HEK293 (cell line): ENCODE data around the gene NELFB.

Source experiments
- BCL11B ChIP-seq: fragments of 450-650 bp; formaldehyde crosslinking; IDR thresholded peaks from 2 replicates; pipeline ENCODE4 v1.5.1; 2016; ENCODE audit warnings: low read depth, missing biosample characterization, missing genetic modification characterization
- FEZF1 ChIP-seq: fragments of 450-650 bp; formaldehyde crosslinking; IDR thresholded peaks from 2 replicates; pipeline ENCODE4 v1.5.1; 2016; ENCODE audit warnings: missing biosample characterization, missing genetic modification characterization
- YY1 ChIP-seq: fragments of 450-650 bp; formaldehyde crosslinking; IDR thresholded peaks from 2 replicates; pipeline ENCODE4 v1.5.1; 2018; ENCODE audit warnings: missing biosample characterization, missing genetic modification characterization
- ZNF211 ChIP-seq: fragments of 450-650 bp; formaldehyde crosslinking; IDR thresholded peaks from 2 replicates; pipeline ENCODE4 v1.5.1; 2016; ENCODE audit warnings: low read depth, missing biosample characterization, missing genetic modification characterization
- ZNF274 ChIP-seq, 2 experiments: fragments of 200-500 bp in 1 of 2; fragments of 450-650 bp in 1 of 2; sonication (Bioruptor generic) in 1 of 2; formaldehyde crosslinking in 1 of 2; IDR thresholded peaks; 2 replicates each; pipeline versions ENCODE4 v1.5.1 to v1.6.1; 2014 to 2016; ENCODE audit warnings: borderline replicate concordance in 1 of 2, inconsistent platforms in 1 of 2, low read length in 1 of 2, missing biosample characterization in 1 of 2, missing genetic modification characterization in 1 of 2
- ZNF843 ChIP-seq: fragments of 450-650 bp; formaldehyde crosslinking; IDR thresholded peaks from 2 replicates; pipeline ENCODE4 v1.5.1; 2016; ENCODE audit warnings: missing biosample characterization, missing genetic modification characterization

DNA sequence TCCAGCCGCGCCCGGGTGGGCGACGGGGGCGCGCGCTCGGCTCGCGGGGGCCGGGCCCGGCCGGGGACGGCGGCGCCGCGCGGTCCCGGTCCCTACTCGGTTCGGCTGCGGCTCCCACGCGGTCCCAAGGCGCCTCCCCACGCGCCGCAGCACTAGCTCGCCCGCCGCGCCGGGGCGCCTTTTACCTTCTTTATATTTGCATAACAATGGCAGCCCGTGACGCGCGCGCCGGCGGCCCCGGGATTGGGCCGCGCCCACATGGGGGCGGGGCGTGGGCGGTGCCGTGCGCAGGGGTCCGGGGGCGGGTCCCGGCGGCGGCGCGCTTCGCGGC is 47.0 kb downstream of the NELFB start, which contains the start of gene NRARP:
- TF ChIP-seq BCL11B (tag by site-specific recombination) (no peak), ZNF211 (tag by site-specific recombination) (no peak), FEZF1 (no peak), ZNF843 (tag by site-specific recombination) (no peak), ZNF274 (IDR thresholded peaks at IDR 0.05; ENCODE audit: low read length) (no peak), ZNF274 (tag by site-specific recombination; IDR thresholded peaks at IDR 0.05; ENCODE audit: borderline replicate concordance) (no peak), YY1 (tag by site-specific recombination) (no peak)
